Gastrocnemius medialis (tissue), 4 donors: Measurements from ENCODE around the gene MINAR2. TPM values are rescaled to one million over a fixed set of nuclear protein-coding genes. Genes with fewer than 3 reads are reported as not detected.

Experiments
- ATAC-seq, 2 donors: fragments of 150-250 bp; one replicate each; pipeline ENCODE4 v1.9.1; 2016
- DNase-seq, 2 donors: peaks; one replicate each; pipeline ENCODE4 v3.0.0-alpha.2; 2019
- H3K27ac ChIP-seq, 4 donors: fragments of 200-600 bp; sonication (generic); 1 replicate in 1 of 4; 2 replicates in 3 of 4; pipeline ENCODE4 v1.5.1; 2016 to 2018; ENCODE audit warnings: mild to moderate bottlenecking in 2 of 4, moderate library complexity in 1 of 4
- H3K27me3 ChIP-seq, 3 donors: fragments of 200-600 bp; sonication (generic) in 2 of 3; 1 replicate in 1 of 3; 2 replicates in 2 of 3; pipeline versions ENCODE4 v1.5.1 to v1.6.0; 2016 to 2019; ENCODE audit warnings: mild to moderate bottlenecking in 1 of 3, moderate library complexity in 1 of 3
- H3K36me3 ChIP-seq, 2 donors: fragments of 200-600 bp; sonication (generic) in 1 of 2; one replicate each; pipeline ENCODE4 v1.5.1; 2017 to 2018
- H3K4me1 ChIP-seq, 2 donors: fragments of 200-600 bp; sonication (generic) in 1 of 2; one replicate each; pipeline ENCODE4 v1.5.1; 2016 to 2017; ENCODE audit warnings: mild to moderate bottlenecking in 2 of 2
- H3K4me3 ChIP-seq, 4 donors: fragments of 200-600 bp; sonication (generic) in 3 of 4; 1 replicate in 1 of 4; 2 replicates in 3 of 4; pipeline ENCODE4 v1.5.1; 2016 to 2019; ENCODE audit warnings: mild to moderate bottlenecking in 2 of 4
- H3K9me3 ChIP-seq, 3 donors: fragments of 200-600 bp; sonication (generic) in 2 of 3; 1 replicate in 1 of 3; 2 replicates in 2 of 3; pipeline ENCODE4 v1.5.1; 2016 to 2019
- POLR2A ChIP-seq, 2 donors: fragments of 450-650 bp; IDR thresholded peaks; one replicate each; pipeline ENCODE4 v1.6.1; 2017; ENCODE audit warnings: antibody characterized with exemption in 2 of 2, mild to moderate bottlenecking in 2 of 2, moderate library complexity in 2 of 2
- in situ Hi-C, 4 donors: fragments of 200-750 bp; cut with MboI; loops; one replicate each; pipeline versions ENCODE4 v1.15.0 to v1.8.0; 2017; ENCODE audit warnings: low sequenced_read_pairs in 4 of 4
- intact Hi-C: fragments of 100-400 bp; cut with DNase I; formaldehyde crosslinking; loops from one replicate; pipeline ENCODE4 v1.15.1; 2023; ENCODE audit warnings: low total_unique reads
- total RNA-seq, 4 donors: library from RNA; depleted of rRNA; stranded (reverse); fragments of >200 nt; gene quantifications; one replicate each; pipeline versions ENCODE4 v1.1.0 to v1.2.3, GENCODE V29; 2016
- TF ChIP-seq, protein P1 (sequence below), 5 experiments: fragments of 450-650 bp in 3 of 5; fragments of 200-600 bp in 2 of 5; sonication (generic) in 2 of 5; IDR thresholded peaks in 4 of 5; conservative IDR thresholded peaks in 1 of 5; 1 replicate in 4 of 5; 2 replicates in 1 of 5; pipeline ENCODE4 v1.5.1; 2016 to 2019; ENCODE audit warnings: antibody characterized with exemption in 5 of 5, mild to moderate bottlenecking in 3 of 5, moderate library complexity in 3 of 5

MINAR2 gene, protein sequence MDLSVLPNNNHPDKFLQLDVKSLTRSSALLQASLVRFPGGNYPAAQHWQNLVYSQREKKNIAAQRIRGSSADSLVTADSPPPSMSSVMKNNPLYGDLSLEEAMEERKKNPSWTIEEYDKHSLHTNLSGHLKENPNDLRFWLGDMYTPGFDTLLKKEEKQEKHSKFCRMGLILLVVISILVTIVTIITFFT
- total RNA-seq, result not detected

DNA sequence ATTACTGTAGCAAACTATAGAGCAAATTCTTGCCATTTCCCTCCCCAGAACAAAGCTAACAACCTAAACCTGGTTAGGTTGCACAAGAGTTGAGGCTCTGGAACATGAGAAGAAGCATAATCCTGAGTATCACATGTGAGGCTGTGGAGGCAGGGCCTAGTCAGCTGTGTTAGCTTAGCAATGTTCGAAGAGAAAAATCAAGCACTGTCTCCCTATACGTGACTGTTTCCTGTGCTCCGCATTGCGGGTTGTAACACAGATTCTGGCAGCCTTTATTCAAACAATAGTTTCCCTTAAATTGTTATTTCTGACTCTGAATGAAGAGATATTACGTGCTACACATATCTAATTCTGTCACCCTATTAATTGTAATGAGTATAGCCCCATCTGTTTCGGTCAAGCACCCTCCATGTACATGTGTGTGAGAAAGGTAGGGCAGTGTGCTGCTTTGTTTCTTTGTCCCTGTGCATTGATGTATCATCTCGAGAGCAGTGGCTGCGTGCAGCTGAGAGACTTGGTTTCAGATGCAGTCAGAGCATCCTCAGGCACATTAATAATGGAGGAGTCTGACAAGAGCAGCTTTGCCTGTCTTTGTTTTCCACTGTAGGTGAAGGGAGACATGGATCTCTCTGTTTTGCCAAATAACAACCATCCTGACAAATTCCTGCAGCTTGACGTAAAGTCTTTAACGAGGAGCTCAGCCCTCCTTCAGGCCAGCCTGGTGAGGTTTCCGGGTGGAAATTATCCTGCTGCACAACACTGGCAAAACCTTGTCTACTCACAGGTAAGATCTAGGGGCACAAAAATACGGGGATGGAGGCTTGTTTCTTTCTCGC is at the start of gene MINAR2:
Gene MINAR2 (plus strand): TSS at position 523 of the 836 bp plus-strand sequence. CDS start 97 bp downstream, at position 620.
- no peaks in the 10 kb centered on the region for H3K27me3 ChIP-seq
- ATAC-seq, result no peak
- TF ChIP-seq, protein P1, sequence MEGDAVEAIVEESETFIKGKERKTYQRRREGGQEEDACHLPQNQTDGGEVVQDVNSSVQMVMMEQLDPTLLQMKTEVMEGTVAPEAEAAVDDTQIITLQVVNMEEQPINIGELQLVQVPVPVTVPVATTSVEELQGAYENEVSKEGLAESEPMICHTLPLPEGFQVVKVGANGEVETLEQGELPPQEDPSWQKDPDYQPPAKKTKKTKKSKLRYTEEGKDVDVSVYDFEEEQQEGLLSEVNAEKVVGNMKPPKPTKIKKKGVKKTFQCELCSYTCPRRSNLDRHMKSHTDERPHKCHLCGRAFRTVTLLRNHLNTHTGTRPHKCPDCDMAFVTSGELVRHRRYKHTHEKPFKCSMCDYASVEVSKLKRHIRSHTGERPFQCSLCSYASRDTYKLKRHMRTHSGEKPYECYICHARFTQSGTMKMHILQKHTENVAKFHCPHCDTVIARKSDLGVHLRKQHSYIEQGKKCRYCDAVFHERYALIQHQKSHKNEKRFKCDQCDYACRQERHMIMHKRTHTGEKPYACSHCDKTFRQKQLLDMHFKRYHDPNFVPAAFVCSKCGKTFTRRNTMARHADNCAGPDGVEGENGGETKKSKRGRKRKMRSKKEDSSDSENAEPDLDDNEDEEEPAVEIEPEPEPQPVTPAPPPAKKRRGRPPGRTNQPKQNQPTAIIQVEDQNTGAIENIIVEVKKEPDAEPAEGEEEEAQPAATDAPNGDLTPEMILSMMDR (IDR thresholded peaks at IDR 0.05 in 4 of 5, conservative IDR thresholded peaks at IDR 0.05 in 1 of 5), result no peak
- TF ChIP-seq POLR2A (IDR thresholded peaks at IDR 0.05), result no peak
- H3K9me3 ChIP-seq, result no peaks in the 10 kb centered on the region
- H3K4me3 ChIP-seq, result no peak within 1 kb of the TSS
- intact Hi-C loops, result no loop called here
- in situ Hi-C loops, result no loop called here
- H3K4me1 ChIP-seq, result no peaks in the 10 kb centered on the region
- no peak for DNase-seq
- no peaks in the 10 kb centered on the region for H3K36me3 ChIP-seq
- H3K27ac ChIP-seq, result no peak within 1 kb of the TSS

DNA sequence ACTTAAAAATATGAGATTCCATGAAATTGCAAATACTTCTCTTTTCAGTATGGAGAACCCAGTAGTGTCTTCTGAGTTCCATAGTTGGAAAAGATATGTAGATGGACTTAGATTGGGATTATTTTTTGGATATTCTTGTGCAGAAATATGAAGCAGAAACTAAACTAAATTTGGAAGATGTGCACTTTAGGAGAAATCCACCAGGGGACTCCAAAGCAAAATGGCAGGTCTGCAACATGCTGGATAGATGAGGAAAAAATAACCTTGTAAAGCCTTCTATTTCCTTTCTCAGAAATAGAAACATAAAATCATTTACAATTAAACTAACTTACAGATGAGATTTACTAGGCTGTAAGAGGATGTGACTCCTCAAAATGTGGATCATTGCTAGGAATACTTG is 49.2 kb upstream of the MINAR2 start:
- DNase-seq, result no peak
- Histone ChIP-seq H3K4me1 (no peaks in the 10 kb centered on the region), H3K27me3 (no peaks in the 10 kb centered on the region), H3K9me3 (no peaks in the 10 kb centered on the region), H3K36me3 (no peaks in the 10 kb centered on the region), H3K4me3 (no peak overlapping the region), H3K27ac (no peak overlapping the region)
- ATAC-seq, result no peak
- in situ Hi-C loops (no loop called here), intact Hi-C loops (no loop called here)
- TF ChIP-seq, protein P1 (IDR thresholded peaks at IDR 0.05 in 4 of 5, conservative IDR thresholded peaks at IDR 0.05 in 1 of 5), result no peak
- TF ChIP-seq POLR2A (IDR thresholded peaks at IDR 0.05), result no peak

DNA sequence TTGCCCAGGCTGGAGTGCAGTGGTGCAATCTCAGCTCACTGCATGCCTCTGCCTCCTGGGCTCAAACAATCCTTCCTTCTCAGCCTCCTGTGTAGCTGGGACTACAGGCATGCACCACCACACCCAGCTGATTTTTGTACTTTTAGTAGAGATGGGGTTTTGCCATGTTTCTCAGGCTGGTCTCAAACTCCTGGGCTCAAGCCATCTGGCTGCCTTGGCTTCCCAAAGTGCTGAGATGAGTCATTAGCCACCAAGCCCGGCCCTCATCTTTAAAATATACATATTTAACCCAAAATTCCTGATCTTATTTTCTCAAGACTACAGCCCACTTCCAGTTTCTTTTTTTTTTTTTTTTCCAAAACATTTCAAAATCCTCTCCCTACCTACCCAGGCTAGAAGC is 31.7 kb upstream of the MINAR2 start:
- in situ Hi-C loops, result no loop called here
- intact Hi-C loops, result no loop called here

DNA sequence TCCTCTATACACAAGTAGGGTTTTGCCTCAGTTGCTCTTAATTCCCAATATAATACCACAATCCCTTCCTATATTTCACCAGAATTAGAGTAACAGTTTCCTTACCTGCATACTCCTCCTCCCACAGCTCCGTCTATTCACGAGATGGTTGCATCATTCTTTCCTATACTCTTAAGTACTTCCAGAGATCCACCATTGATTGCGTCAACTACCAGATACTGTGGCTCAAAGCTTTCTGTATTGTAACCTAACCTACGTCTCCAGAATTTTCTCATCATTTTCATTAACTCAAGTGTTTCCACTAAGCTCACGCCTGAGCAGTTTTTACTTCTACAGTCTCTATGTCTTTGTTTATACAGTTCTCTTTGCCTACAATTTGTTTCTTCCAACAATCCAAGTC is 31.2 kb upstream of the MINAR2 start:
- intact Hi-C loops, result no loop called here
- no peaks in the 10 kb centered on the region for H3K9me3 ChIP-seq
- no peak for ATAC-seq
- no peaks in the 10 kb centered on the region for H3K4me1 ChIP-seq
- no peaks in the 10 kb centered on the region for H3K36me3 ChIP-seq
- TF ChIP-seq POLR2A (IDR thresholded peaks at IDR 0.05), result no peak
- TF ChIP-seq, protein P1 (IDR thresholded peaks at IDR 0.05 in 4 of 5, conservative IDR thresholded peaks at IDR 0.05 in 1 of 5), result no peak
- no peak for DNase-seq
- no peak overlapping the region for H3K27ac ChIP-seq
- in situ Hi-C loops, result no loop called here
- no peaks in the 10 kb centered on the region for H3K27me3 ChIP-seq
- no peak overlapping the region for H3K4me3 ChIP-seq

More for the DNA sequence above, 31.7 kb upstream of the MINAR2 start:
- H3K4me1 ChIP-seq, result no peaks in the 10 kb centered on the region
- ATAC-seq, result no peak
- H3K4me3 ChIP-seq, result no peak overlapping the region
- no peaks in the 10 kb centered on the region for H3K9me3 ChIP-seq
- TF ChIP-seq POLR2A (IDR thresholded peaks at IDR 0.05), result no peak
- TF ChIP-seq, protein P1 (IDR thresholded peaks at IDR 0.05 in 4 of 5, conservative IDR thresholded peaks at IDR 0.05 in 1 of 5), result no peak
- no peak overlapping the region for H3K27ac ChIP-seq
- no peaks in the 10 kb centered on the region for H3K36me3 ChIP-seq
- DNase-seq, result no peak
- H3K27me3 ChIP-seq, result no peaks in the 10 kb centered on the region
